ENCODE results near the gene ANGPTL2.
"Not testable (repeated sequence)": the region's sequence is repeated elsewhere in the genome, so short reads cannot be mapped to it uniquely, and the experiment has no call there.

ANGPTL2 gene

GRCh38 chr9:127154390-127155191 is 32.2 kb upstream of the ANGPTL2 start:
- DNase-seq (ENCODE audit: low spot score) = no peak

GRCh38 chr9:127154003-127154389 is 31.6 kb upstream of the ANGPTL2 start:
- no peak for DNase-seq (ENCODE audit: low spot score)

- no peak for DNase-seq (ENCODE audit: low spot score)
Measured at GRCh38 chr9:127153501-127153900, 31.1 kb upstream of the ANGPTL2 start.

GRCh38 chr9:127149463-127150390 is 27.3 kb upstream of the ANGPTL2 start:
- DNase-seq (ENCODE audit: low spot score) = no peak

- no peak for DNase-seq (ENCODE audit: low spot score)
Measured at GRCh38 chr9:127149010-127149409, 26.6 kb upstream of the ANGPTL2 start.

- no peak for DNase-seq (ENCODE audit: low spot score)
Measured at GRCh38 chr9:127148014-127148413, 25.6 kb upstream of the ANGPTL2 start.

- no peak for DNase-seq (ENCODE audit: low spot score)
Measured at GRCh38 chr9:127147251-127147650, 24.8 kb upstream of the ANGPTL2 start.

- not testable (repeated sequence) for DNase-seq (ENCODE audit: low spot score)
Measured at GRCh38 chr9:127146841-127147240, 24.4 kb upstream of the ANGPTL2 start.

- no peak for DNase-seq (ENCODE audit: low spot score)
Measured at GRCh38 chr9:127144670-127145445, 22.4 kb upstream of the ANGPTL2 start.

- no peak for DNase-seq (ENCODE audit: low spot score)
Measured at GRCh38 chr9:127143920-127144465, 21.6 kb upstream of the ANGPTL2 start.

GRCh38 chr9:127142931-127143464 is 20.6 kb upstream of the ANGPTL2 start:
- DNase-seq (ENCODE audit: low spot score) = no peak

GRCh38 chr9:127142291-127142690 is 19.9 kb upstream of the ANGPTL2 start:
- no peak for DNase-seq (ENCODE audit: low spot score)

- DNase-seq (ENCODE audit: low spot score) = no peak
Measured at GRCh38 chr9:127140842-127141675, 18.6 kb upstream of the ANGPTL2 start.

- no peak for DNase-seq (ENCODE audit: low spot score)
Measured at GRCh38 chr9:127140181-127140580, 17.7 kb upstream of the ANGPTL2 start.

- DNase-seq (ENCODE audit: low spot score) = no peak
Measured at GRCh38 chr9:127139775-127140174, 17.3 kb upstream of the ANGPTL2 start.

- DNase-seq (ENCODE audit: low spot score) = no peak
Measured at GRCh38 chr9:127139071-127139731, 16.8 kb upstream of the ANGPTL2 start.

GRCh38 chr9:127138444-127138843 is 16.0 kb upstream of the ANGPTL2 start:
- DNase-seq (ENCODE audit: low spot score) = no peak

GRCh38 chr9:127137640-127138360 is 15.4 kb upstream of the ANGPTL2 start:
- DNase-seq (ENCODE audit: low spot score) = no peak

- no peak for DNase-seq (ENCODE audit: low spot score)
Measured at GRCh38 chr9:127136880-127137639, 14.6 kb upstream of the ANGPTL2 start.
